Loucy (cell line): Measurements from ENCODE around the gene SCN10A.

Experiments
- H2AFZ ChIP-seq: fragments of 200-600 bp; sonication (generic); 2 replicates; pipeline ENCODE4 v1.6.0; 2016; ENCODE audit warnings: antibody characterized with exemption, mild to moderate bottlenecking, low read length, moderate library complexity
- H3F3A ChIP-seq: fragments of 200-600 bp; 2 replicates; pipeline ENCODE4 v1.6.0; 2016; ENCODE audit warnings: antibody characterized with exemption, low read depth, mild to moderate bottlenecking
- H3K27me3 ChIP-seq: fragments of 200-600 bp; sonication (generic); 2 replicates; pipeline ENCODE4 v1.6.1; 2014; ENCODE audit warnings: low read length, mild to moderate bottlenecking; ENCODE audit not compliant: insufficient read depth, poor library complexity, severe bottlenecking
- H3K36me3 ChIP-seq: fragments of 200-600 bp; sonication (generic); 2 replicates; pipeline ENCODE4 v1.6.1; 2016; ENCODE audit warnings: low read length; ENCODE audit not compliant: insufficient read depth
- H3K4me1 ChIP-seq: fragments of 200-600 bp; sonication (generic); 2 replicates; pipeline ENCODE4 v1.5.1; 2014; ENCODE audit warnings: low read length, mild to moderate bottlenecking; ENCODE audit not compliant: insufficient read depth, poor library complexity, severe bottlenecking
- H3K4me2 ChIP-seq: fragments of 200-600 bp; sonication (generic); 2 replicates; pipeline ENCODE4 v1.6.0; 2014; ENCODE audit warnings: antibody characterized with exemption, low read length, low read depth, mild to moderate bottlenecking; ENCODE audit not compliant: poor library complexity, severe bottlenecking
- H3K4me3 ChIP-seq: fragments of 200-600 bp; sonication (generic); 2 replicates; pipeline ENCODE4 v1.5.1; 2014; ENCODE audit warnings: low read length, mild to moderate bottlenecking, mixed read lengths; ENCODE audit not compliant: poor library complexity, severe bottlenecking
- H3K79me2 ChIP-seq: fragments of 200-600 bp; sonication (generic); 2 replicates; pipeline ENCODE4 v1.6.1; 2014; ENCODE audit warnings: low read length; ENCODE audit not compliant: insufficient read depth
- H3K9ac ChIP-seq: fragments of 200-600 bp; sonication (generic); 2 replicates; pipeline ENCODE4 v1.6.0; 2014; ENCODE audit warnings: mild to moderate bottlenecking, low read depth, low read length, moderate library complexity; ENCODE audit not compliant: poor library complexity, severe bottlenecking
- H3K9me2 ChIP-seq: fragments of 200-600 bp; sonication (generic); replicated peaks from 2 replicates; pipeline ENCODE4 v1.6.1; 2016; ENCODE audit warnings: low read depth, low read length, mixed read lengths
- H3K9me3 ChIP-seq: fragments of 200-600 bp; sonication (generic); 2 replicates; pipeline ENCODE4 v1.6.1; 2014; ENCODE audit warnings: mild to moderate bottlenecking, antibody characterized with exemption, low read length, low read depth; ENCODE audit not compliant: insufficient read depth
- H4K20me1 ChIP-seq: fragments of 200-600 bp; sonication (generic); 2 replicates; pipeline ENCODE4 v1.6.0; 2014; ENCODE audit warnings: antibody characterized with exemption, low read length, mild to moderate bottlenecking; ENCODE audit not compliant: insufficient read depth, poor library complexity, severe bottlenecking
- CTCF ChIP-seq: fragments of 200-600 bp; sonication (generic); conservative IDR thresholded peaks from 2 replicates; pipeline ENCODE4 v1.5.1; 2014; ENCODE audit warnings: mild to moderate bottlenecking, antibody characterized with exemption, low read length
- EZH2phosphoT487 ChIP-seq: fragments of 200-600 bp; IDR thresholded peaks from 2 replicates; pipeline ENCODE4 v1.6.1; 2018; ENCODE audit warnings: antibody characterized with exemption, mild to moderate bottlenecking, moderate library complexity, borderline replicate concordance

SCN10A gene

GRCh38 chr3:38648659-38649499 is 167.1 kb downstream of the SCN10A start:
- Histone ChIP-seq H3K27me3 (no peaks in the 10 kb centered on the region), H4K20me1 (no peaks in the 10 kb centered on the region), H3K9ac (no peak overlapping the region), H3K36me3 (no peaks in the 10 kb centered on the region), H2AFZ (no peak overlapping the region), H3K79me2 (no peaks in the 10 kb centered on the region), H3K4me3 (no peak overlapping the region), H3K9me2 (no peaks in the 10 kb centered on the region), H3K4me1 (no peaks in the 10 kb centered on the region), H3F3A (no peaks in the 10 kb centered on the region), H3K9me3 (no peaks in the 10 kb centered on the region), H3K4me2 (no peak overlapping the region)
- TF ChIP-seq CTCF (no peak), EZH2phosphoT487 (no peak)

GRCh38 chr3:38648024-38648658 is 167.9 kb downstream of the SCN10A start:
- H3K9ac ChIP-seq = no peak overlapping the region
- no peaks in the 10 kb centered on the region for H3K36me3 ChIP-seq
- no peak overlapping the region for H3K4me2 ChIP-seq
- no peaks in the 10 kb centered on the region for H4K20me1 ChIP-seq
- H3K9me3 ChIP-seq = no peaks in the 10 kb centered on the region
- H3K27me3 ChIP-seq = no peaks in the 10 kb centered on the region
- H3K9me2 ChIP-seq = no peaks in the 10 kb centered on the region
- H2AFZ ChIP-seq = no peak overlapping the region
- H3K4me3 ChIP-seq = no peak overlapping the region
- no peaks in the 10 kb centered on the region for H3K4me1 ChIP-seq
- H3K79me2 ChIP-seq = no peaks in the 10 kb centered on the region
- H3F3A ChIP-seq = no peaks in the 10 kb centered on the region
- TF ChIP-seq EZH2phosphoT487 (no peak), CTCF (no peak)

- no peaks in the 10 kb centered on the region for H3K4me1 ChIP-seq
- H2AFZ ChIP-seq = no peak overlapping the region
- no peaks in the 10 kb centered on the region for H3K9me3 ChIP-seq
- H3K79me2 ChIP-seq = no peaks in the 10 kb centered on the region
- TF ChIP-seq CTCF = no peak
- TF ChIP-seq EZH2phosphoT487 = no peak
- H3K27me3 ChIP-seq = no peaks in the 10 kb centered on the region
- H3K9ac ChIP-seq = no peak overlapping the region
- no peaks in the 10 kb centered on the region for H3F3A ChIP-seq
- H3K9me2 ChIP-seq = no peaks in the 10 kb centered on the region
- H3K36me3 ChIP-seq = no peaks in the 10 kb centered on the region
- H3K4me3 ChIP-seq = no peak overlapping the region
- no peak overlapping the region for H3K4me2 ChIP-seq
- H4K20me1 ChIP-seq = no peaks in the 10 kb centered on the region
Measured at GRCh38 chr3:38647217-38647970, 168.6 kb downstream of the SCN10A start.
